ENCODE measurements around the gene RASSF5. TPM values are rescaled to one million over a fixed set of nuclear protein-coding genes. Genes with fewer than 3 reads are reported as not detected.
A peak's percentile ranks its signal among the peaks of the same experiment; 100 is the strongest.

The RASSF5 gene
- total and polyA plus RNA-seq, 2 of the 13 experiments (the other 11 are each of a cell fraction or from before 2014, with no cell fraction given) = 0.18 to 0.40 TPM

DNA sequence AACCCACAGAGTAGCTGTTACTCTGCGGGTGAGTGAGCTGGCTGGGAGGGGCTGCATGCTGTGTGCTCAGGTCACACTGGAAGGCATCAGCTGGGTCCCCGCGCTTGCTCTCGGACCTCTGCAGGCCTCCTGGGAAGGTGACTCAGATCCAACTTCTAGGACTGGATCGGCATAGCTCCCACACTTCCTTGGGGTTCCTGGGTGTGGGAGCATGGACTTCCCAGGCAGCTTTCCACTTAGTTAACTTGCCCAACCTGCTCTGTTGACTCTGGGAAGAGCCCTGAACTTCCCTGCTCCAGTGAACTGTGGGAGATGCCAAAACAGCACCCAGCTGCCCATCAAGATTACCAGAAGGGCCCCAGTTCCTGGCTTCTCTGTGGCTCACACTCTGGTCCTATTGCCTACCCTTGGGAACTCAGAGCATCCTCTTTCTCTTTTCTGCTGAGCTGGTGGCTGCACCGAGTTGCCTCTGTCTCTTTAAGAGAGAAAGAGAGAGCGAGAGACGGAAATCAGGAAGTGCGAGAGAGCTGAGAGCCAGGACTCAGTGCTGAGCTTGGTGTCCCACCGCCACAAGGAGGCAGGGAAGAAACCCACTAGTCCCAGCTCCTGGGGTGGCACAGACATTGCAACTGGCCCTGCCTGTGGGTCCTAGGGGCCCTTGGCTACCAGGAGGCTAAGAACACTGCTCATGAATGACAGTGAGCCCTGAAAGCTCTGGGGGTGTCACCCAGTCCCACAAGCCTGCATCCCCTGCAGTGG lies 37.2 kb upstream of the RASSF5 start, which contains the start of gene IKBKE (continued):
- TF ChIP-seq, protein P1, sequence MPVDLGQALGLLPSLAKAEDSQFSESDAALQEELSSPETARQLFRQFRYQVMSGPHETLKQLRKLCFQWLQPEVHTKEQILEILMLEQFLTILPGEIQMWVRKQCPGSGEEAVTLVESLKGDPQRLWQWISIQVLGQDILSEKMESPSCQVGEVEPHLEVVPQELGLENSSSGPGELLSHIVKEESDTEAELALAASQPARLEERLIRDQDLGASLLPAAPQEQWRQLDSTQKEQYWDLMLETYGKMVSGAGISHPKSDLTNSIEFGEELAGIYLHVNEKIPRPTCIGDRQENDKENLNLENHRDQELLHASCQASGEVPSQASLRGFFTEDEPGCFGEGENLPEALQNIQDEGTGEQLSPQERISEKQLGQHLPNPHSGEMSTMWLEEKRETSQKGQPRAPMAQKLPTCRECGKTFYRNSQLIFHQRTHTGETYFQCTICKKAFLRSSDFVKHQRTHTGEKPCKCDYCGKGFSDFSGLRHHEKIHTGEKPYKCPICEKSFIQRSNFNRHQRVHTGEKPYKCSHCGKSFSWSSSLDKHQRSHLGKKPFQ (CRISPR knock-in tag; IDR thresholded peaks at IDR 0.05; ENCODE audit: insufficient replicate concordance) = no peak
- TF ChIP-seq REPIN1 (CRISPR knock-in tag; IDR thresholded peaks at IDR 0.05; ENCODE audit: borderline replicate concordance, low read depth) (no peak), ZBTB38 (CRISPR knock-in tag; IDR thresholded peaks at IDR 0.05) (no peak), PLRG1 (conservative IDR thresholded peaks at IDR 0.05) (no peak), KDM5A (IDR thresholded peaks at IDR 0.05; ENCODE audit: borderline replicate concordance, low read length) (no peak), STAG1 (CRISPR knock-in tag; IDR thresholded peaks at IDR 0.05) (no peak), MIER3 (CRISPR knock-in tag; IDR thresholded peaks at IDR 0.05; ENCODE audit: borderline replicate concordance) (no peak), SAP130 (CRISPR knock-in tag; IDR thresholded peaks at IDR 0.05; ENCODE audit: low read depth) (peak; percentile 67; the same call in 1 of the 2 replicates), ZNF138 (CRISPR knock-in tag; IDR thresholded peaks at IDR 0.05; ENCODE audit: low read depth) (no peak), NCOA5 (CRISPR knock-in tag; IDR thresholded peaks at IDR 0.05) (no peak), HES4 (CRISPR knock-in tag; IDR thresholded peaks at IDR 0.05; ENCODE audit: borderline replicate concordance) (no peak), SP2 (CRISPR knock-in tag; IDR thresholded peaks at IDR 0.05) (no peak), RBM39 (IDR thresholded peaks at IDR 0.05; ENCODE audit: low read depth, low read length, poor library complexity, severe bottlenecking) (peak; percentile 19), ZNF678 (CRISPR knock-in tag; IDR thresholded peaks at IDR 0.05) (no peak), U2AF1 (optimal IDR thresholded peaks at IDR 0.05; ENCODE audit: low read depth, low read length) (no peak)
- TF ChIP-seq, protein P2, sequence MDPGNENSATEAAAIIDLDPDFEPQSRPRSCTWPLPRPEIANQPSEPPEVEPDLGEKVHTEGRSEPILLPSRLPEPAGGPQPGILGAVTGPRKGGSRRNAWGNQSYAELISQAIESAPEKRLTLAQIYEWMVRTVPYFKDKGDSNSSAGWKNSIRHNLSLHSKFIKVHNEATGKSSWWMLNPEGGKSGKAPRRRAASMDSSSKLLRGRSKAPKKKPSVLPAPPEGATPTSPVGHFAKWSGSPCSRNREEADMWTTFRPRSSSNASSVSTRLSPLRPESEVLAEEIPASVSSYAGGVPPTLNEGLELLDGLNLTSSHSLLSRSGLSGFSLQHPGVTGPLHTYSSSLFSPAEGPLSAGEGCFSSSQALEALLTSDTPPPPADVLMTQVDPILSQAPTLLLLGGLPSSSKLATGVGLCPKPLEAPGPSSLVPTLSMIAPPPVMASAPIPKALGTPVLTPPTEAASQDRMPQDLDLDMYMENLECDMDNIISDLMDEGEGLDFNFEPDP (CRISPR knock-in tag; conservative IDR thresholded peaks at IDR 0.05) = no peak
- TF ChIP-seq, protein P3, sequence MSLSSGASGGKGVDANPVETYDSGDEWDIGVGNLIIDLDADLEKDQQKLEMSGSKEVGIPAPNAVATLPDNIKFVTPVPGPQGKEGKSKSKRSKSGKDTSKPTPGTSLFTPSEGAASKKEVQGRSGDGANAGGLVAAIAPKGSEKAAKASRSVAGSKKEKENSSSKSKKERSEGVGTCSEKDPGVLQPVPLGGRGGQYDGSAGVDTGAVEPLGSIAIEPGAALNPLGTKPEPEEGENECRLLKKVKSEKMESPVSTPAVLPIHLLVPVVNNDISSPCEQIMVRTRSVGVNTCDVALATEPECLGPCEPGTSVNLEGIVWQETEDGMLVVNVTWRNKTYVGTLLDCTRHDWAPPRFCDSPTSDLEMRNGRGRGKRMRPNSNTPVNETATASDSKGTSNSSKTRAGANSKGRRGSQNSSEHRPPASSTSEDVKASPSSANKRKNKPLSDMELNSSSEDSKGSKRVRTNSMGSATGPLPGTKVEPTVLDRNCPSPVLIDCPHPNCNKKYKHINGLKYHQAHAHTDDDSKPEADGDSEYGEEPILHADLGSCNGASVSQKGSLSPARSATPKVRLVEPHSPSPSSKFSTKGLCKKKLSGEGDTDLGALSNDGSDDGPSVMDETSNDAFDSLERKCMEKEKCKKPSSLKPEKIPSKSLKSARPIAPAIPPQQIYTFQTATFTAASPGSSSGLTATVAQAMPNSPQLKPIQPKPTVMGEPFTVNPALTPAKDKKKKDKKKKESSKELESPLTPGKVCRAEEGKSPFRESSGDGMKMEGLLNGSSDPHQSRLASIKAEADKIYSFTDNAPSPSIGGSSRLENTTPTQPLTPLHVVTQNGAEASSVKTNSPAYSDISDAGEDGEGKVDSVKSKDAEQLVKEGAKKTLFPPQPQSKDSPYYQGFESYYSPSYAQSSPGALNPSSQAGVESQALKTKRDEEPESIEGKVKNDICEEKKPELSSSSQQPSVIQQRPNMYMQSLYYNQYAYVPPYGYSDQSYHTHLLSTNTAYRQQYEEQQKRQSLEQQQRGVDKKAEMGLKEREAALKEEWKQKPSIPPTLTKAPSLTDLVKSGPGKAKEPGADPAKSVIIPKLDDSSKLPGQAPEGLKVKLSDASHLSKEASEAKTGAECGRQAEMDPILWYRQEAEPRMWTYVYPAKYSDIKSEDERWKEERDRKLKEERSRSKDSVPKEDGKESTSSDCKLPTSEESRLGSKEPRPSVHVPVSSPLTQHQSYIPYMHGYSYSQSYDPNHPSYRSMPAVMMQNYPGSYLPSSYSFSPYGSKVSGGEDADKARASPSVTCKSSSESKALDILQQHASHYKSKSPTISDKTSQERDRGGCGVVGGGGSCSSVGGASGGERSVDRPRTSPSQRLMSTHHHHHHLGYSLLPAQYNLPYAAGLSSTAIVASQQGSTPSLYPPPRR (CRISPR knock-in tag; IDR thresholded peaks at IDR 0.05; ENCODE audit: borderline replicate concordance) = 0 out of 2 replicates have a peak, but pooled peaks have one; percentile 46
- TF ChIP-seq, protein P4, sequence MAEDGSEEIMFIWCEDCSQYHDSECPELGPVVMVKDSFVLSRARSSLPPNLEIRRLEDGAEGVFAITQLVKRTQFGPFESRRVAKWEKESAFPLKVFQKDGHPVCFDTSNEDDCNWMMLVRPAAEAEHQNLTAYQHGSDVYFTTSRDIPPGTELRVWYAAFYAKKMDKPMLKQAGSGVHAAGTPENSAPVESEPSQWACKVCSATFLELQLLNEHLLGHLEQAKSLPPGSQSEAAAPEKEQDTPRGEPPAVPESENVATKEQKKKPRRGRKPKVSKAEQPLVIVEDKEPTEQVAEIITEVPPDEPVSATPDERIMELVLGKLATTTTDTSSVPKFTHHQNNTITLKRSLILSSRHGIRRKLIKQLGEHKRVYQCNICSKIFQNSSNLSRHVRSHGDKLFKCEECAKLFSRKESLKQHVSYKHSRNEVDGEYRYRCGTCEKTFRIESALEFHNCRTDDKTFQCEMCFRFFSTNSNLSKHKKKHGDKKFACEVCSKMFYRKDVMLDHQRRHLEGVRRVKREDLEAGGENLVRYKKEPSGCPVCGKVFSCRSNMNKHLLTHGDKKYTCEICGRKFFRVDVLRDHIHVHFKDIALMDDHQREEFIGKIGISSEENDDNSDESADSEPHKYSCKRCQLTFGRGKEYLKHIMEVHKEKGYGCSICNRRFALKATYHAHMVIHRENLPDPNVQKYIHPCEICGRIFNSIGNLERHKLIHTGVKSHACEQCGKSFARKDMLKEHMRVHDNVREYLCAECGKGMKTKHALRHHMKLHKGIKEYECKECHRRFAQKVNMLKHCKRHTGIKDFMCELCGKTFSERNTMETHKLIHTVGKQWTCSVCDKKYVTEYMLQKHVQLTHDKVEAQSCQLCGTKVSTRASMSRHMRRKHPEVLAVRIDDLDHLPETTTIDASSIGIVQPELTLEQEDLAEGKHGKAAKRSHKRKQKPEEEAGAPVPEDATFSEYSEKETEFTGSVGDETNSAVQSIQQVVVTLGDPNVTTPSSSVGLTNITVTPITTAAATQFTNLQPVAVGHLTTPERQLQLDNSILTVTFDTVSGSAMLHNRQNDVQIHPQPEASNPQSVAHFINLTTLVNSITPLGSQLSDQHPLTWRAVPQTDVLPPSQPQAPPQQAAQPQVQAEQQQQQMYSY (CRISPR knock-in tag; IDR thresholded peaks at IDR 0.05) = no peak
